ENCODE results near the gene DAND5.

The DAND5 gene

GRCh38 chr19:12995596-12996405 lies 26.4 kb downstream of the DAND5 start:
- DNase-seq, result peak; percentile 46

- no peak for DNase-seq
Measured at GRCh38 chr19:12996406-12997094, 27.2 kb downstream of the DAND5 start.

GRCh38 chr19:12997179-12997966 lies 28.0 kb downstream of the DAND5 start:
- DNase-seq, result no peak

- no peak for DNase-seq
Measured at GRCh38 chr19:12997967-12998940, 28.9 kb downstream of the DAND5 start.

GRCh38 chr19:13001166-13001501 lies 31.8 kb downstream of the DAND5 start:
- no peak for DNase-seq

- no peak for DNase-seq
Measured at GRCh38 chr19:13001502-13002165, 32.3 kb downstream of the DAND5 start.

GRCh38 chr19:13002166-13002898 lies 33.0 kb downstream of the DAND5 start:
- peak; percentile 40 for DNase-seq

- DNase-seq, result no peak
Measured at GRCh38 chr19:13003081-13003480, 33.7 kb downstream of the DAND5 start.

GRCh38 chr19:13004273-13004672 lies 34.9 kb downstream of the DAND5 start:
- no peak for DNase-seq

- DNase-seq, result no peak
Measured at GRCh38 chr19:13005253-13005652, 35.9 kb downstream of the DAND5 start.

GRCh38 chr19:13005861-13006370 lies 36.5 kb downstream of the DAND5 start:
- DNase-seq, result no peak

- DNase-seq, result no peak
Measured at GRCh38 chr19:13006431-13007281, 37.3 kb downstream of the DAND5 start.

GRCh38 chr19:13007292-13008045 lies 38.1 kb downstream of the DAND5 start:
- no peak for DNase-seq

- no peak for DNase-seq
Measured at GRCh38 chr19:13008926-13009787, 39.8 kb downstream of the DAND5 start.

- no peak for DNase-seq
Measured at GRCh38 chr19:13010038-13010991, 40.9 kb downstream of the DAND5 start.

GRCh38 chr19:13010992-13011652 lies 41.7 kb downstream of the DAND5 start:
- no peak for DNase-seq

All from fibroblast of skin of right biceps (primary cell).